Smooth muscle cell (in vitro differentiated cells): ENCODE measurements around the gene CXCR3. TPM values are rescaled to one million over a fixed set of nuclear protein-coding genes. Genes with fewer than 3 reads are reported as not detected.

ENCODE experiments used
- DNase-seq: peaks from one replicate; lab custom pipeline; 2025; ENCODE audit not compliant: unreplicated experiment; lab: John Stamatoyannopoulos, UW
- H2AFZ ChIP-seq: fragments of 200-600 bp; sonication (generic); 2 replicates; pipeline ENCODE4 v1.6.0; 2016; ENCODE audit warnings: antibody characterized with exemption, low read depth, mild to moderate bottlenecking
- H3F3A ChIP-seq: fragments of 200-600 bp; sonication (generic); 2 replicates; pipeline ENCODE4 v1.6.0; 2017; ENCODE audit warnings: antibody characterized with exemption, low read depth
- H3K27ac ChIP-seq: fragments of 200-600 bp; sonication (generic); 2 replicates; pipeline ENCODE4 v1.5.1; 2016; ENCODE audit warnings: low read depth, mild to moderate bottlenecking
- H3K27me3 ChIP-seq: fragments of 200-600 bp; sonication (generic); 2 replicates; pipeline ENCODE4 v1.6.1; 2016; ENCODE audit warnings: low read depth, mild to moderate bottlenecking
- H3K36me3 ChIP-seq: fragments of 200-600 bp; sonication (generic); 2 replicates; pipeline ENCODE4 v1.5.1; 2016; ENCODE audit warnings: low read depth
- H3K4me1 ChIP-seq: fragments of 200-600 bp; sonication (generic); 2 replicates; pipeline ENCODE4 v1.5.1; 2016; ENCODE audit warnings: low read depth
- H3K4me2 ChIP-seq: fragments of 200-600 bp; sonication (generic); 2 replicates; pipeline ENCODE4 v1.6.0; 2016; ENCODE audit warnings: mild to moderate bottlenecking
- H3K4me3 ChIP-seq: fragments of 200-600 bp; sonication (generic); 2 replicates; pipeline ENCODE4 v1.5.1; 2016; ENCODE audit warnings: mild to moderate bottlenecking
- H3K79me2 ChIP-seq: fragments of 200-600 bp; sonication (generic); 2 replicates; pipeline ENCODE4 v1.6.0; 2016; ENCODE audit warnings: low read depth, mild to moderate bottlenecking
- H3K9ac ChIP-seq: fragments of 200-600 bp; sonication (generic); 2 replicates; pipeline ENCODE4 v1.6.0; 2016; ENCODE audit warnings: low read depth
- H3K9me3 ChIP-seq: fragments of 200-600 bp; sonication (generic); replicated peaks from 2 replicates; pipeline ENCODE4 v1.5.1; 2016; ENCODE audit warnings: low read depth
- H4K20me1 ChIP-seq: fragments of 200-600 bp; sonication (generic); 2 replicates; pipeline ENCODE4 v1.6.0; 2016; ENCODE audit warnings: low read depth
- CTCF ChIP-seq: fragments of 200-600 bp; sonication (generic); IDR thresholded peaks from 2 replicates; pipeline ENCODE4 v1.5.1; 2017; ENCODE audit warnings: borderline replicate concordance, mild to moderate bottlenecking, antibody characterized with exemption; ENCODE audit not compliant: insufficient read depth, poor library complexity, severe bottlenecking
- WGBS: methylation state at CpG from one replicate; pipeline ENCODE4 v1.1.7; 2016; ENCODE audit warnings: low lambda C conversion rate; 5-methylcytosine and 5-hydroxymethylcytosine counted together
- polyA plus RNA-seq: library from polyadenylated mRNA; unstranded; fragments of >200 nt; fragmentation: Nextera tagmentation; extraction: Ambion mirVana; gene quantifications from 2 replicates; pipeline ENCODE4 v1.2.1, GENCODE V29; 2016
- total RNA-seq: library from RNA; depleted of rRNA; stranded (reverse); fragments of >200 nt; gene quantifications from 2 replicates; pipeline ENCODE4 v1.2.3, GENCODE V29; 2014

CXCR3 gene
- total and polyA plus RNA-seq, 2 experiments from 2014 or later: 0.53 TPM; not detected in 1

- DNase-seq: no peak
- no peak overlapping the region for H3K4me2 ChIP-seq
- H3K4me3 ChIP-seq: no peak overlapping the region
- no peak overlapping the region for H2AFZ ChIP-seq
- no peak for TF ChIP-seq CTCF
- no peaks in the 10 kb centered on the region for H3F3A ChIP-seq
- WGBS: 93% methylated on average over 3 of the region's 3 CpGs
- H3K4me1 ChIP-seq: no peaks in the 10 kb centered on the region
- H3K27ac ChIP-seq: no peak overlapping the region
- no peaks in the 10 kb centered on the region for H3K36me3 ChIP-seq
- H3K79me2 ChIP-seq: no peaks in the 10 kb centered on the region
- no peaks in the 10 kb centered on the region for H4K20me1 ChIP-seq
- no peaks in the 10 kb centered on the region for H3K27me3 ChIP-seq
- no peak overlapping the region for H3K9ac ChIP-seq
- H3K9me3 ChIP-seq: no peaks in the 10 kb centered on the region
Observed at GRCh38 chrX:71623714-71624113, 5.4 kb upstream of the CXCR3 start.

GRCh38 chrX:71622576-71623450, 4.5 kb upstream of the CXCR3 start:
- H3K27ac ChIP-seq: no peak overlapping the region
- H4K20me1 ChIP-seq: no peaks in the 10 kb centered on the region
- H3K9me3 ChIP-seq: no peaks in the 10 kb centered on the region
- H3K79me2 ChIP-seq: no peaks in the 10 kb centered on the region
- H3K9ac ChIP-seq: no peak overlapping the region
- 63% methylated on average over 13 of the region's 13 CpGs for WGBS
- no peak for TF ChIP-seq CTCF
- H3K4me1 ChIP-seq: no peaks in the 10 kb centered on the region
- no peak overlapping the region for H2AFZ ChIP-seq
- no peaks in the 10 kb centered on the region for H3K36me3 ChIP-seq
- H3K4me2 ChIP-seq: no peak overlapping the region
- no peak overlapping the region for H3K4me3 ChIP-seq
- H3F3A ChIP-seq: no peaks in the 10 kb centered on the region
- H3K27me3 ChIP-seq: no peaks in the 10 kb centered on the region
- DNase-seq: no peak

GRCh38 chrX:71622032-71622575, 3.8 kb upstream of the CXCR3 start:
- Histone ChIP-seq H4K20me1 (no peaks in the 10 kb centered on the region), H3K79me2 (no peaks in the 10 kb centered on the region), H3K9me3 (no peaks in the 10 kb centered on the region), H3K27me3 (no peaks in the 10 kb centered on the region), H3K9ac (no peak overlapping the region), H2AFZ (no peak overlapping the region), H3K4me3 (no peak overlapping the region), H3K27ac (no peak overlapping the region), H3F3A (no peaks in the 10 kb centered on the region), H3K4me2 (no peak overlapping the region), H3K4me1 (no peaks in the 10 kb centered on the region), H3K36me3 (no peaks in the 10 kb centered on the region)
- 85% methylated on average over 9 of the region's 9 CpGs for WGBS
- DNase-seq: no peak
- no peak for TF ChIP-seq CTCF
